Measurements from ENCODE around the gene F8.
"Not testable (repeated sequence)": the region's sequence is repeated elsewhere in the genome, so short reads cannot be mapped to it uniquely, and the experiment has no call there.

F8 gene

DNA sequence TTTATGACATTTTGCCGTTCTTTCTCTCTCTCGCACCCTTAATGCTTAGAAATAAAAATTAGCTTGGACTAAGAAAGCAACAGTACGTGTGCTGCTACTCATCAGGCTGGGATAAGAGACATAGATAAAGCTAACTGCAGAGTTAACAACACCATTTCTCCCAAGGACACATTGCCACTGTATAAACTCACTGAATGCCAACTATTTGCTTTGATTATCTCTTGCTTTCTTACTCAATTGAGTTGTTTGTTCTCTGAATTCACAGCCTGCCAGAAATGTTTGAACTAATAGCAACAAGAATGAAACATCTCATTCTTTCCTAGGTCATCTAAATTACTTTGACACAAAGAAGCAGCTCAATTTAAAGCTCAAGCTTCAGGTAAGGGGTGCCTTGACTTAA lies 34.6 kb downstream of the F8 start:
- no CpG with 5 or more reads among the region's 3 CpGs for WGBS (ENCODE audit: insufficient coverage, insufficient read length)
- H3K4me3 ChIP-seq (ENCODE audit: low read length) = no peak overlapping the region
- no peaks in the 10 kb centered on the region for H3K27me3 ChIP-seq (ENCODE audit: control insufficient read depth, insufficient read depth, low read length)
- H3K27ac ChIP-seq (ENCODE audit: low read length) = no peak overlapping the region
- DNase-seq (ENCODE audit: low read depth, low spot score) = no peak
- no peaks in the 10 kb centered on the region for H3K4me1 ChIP-seq (ENCODE audit: control insufficient read depth, insufficient read depth, low read length)
- no peaks in the 10 kb centered on the region for H3K36me3 ChIP-seq (ENCODE audit: control insufficient read depth, insufficient read depth, low read length)
- no peaks in the 10 kb centered on the region for H3K9me3 ChIP-seq (ENCODE audit: control insufficient read depth, insufficient read depth, low read length)

DNA sequence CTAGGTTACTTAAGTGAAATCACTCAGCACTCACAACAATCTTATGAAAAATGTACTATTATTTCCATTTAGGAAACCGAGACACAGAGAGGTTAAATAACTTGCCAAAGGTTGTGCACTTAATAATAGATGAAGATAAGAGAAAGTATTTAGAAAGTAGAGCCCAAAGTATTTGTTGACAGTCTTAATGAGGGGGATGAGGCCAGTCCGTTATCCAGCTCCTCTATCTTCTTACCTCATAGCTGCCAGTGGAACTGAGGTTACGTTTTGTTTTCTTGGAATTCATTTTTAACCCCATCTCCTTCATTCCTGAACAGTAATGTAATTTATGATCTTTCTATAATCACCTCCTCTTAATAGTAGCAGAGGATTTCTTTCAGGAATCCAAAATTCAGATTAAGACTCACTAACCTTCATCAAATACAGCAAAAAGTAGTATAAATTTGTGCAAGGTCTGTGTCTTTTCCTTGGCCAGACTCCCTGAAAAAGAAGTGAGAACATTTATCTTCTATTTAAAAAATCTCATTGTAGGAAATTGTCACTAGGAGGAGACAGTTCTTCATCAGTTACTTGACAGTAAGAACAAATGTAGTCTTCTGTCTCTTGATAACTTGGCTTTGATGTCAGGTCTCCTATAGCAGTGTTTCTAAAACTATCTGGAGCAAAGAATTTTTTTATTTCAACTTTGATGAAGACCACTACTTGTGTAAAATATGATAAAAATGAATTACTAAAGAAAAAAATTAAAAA lies 35.5 kb downstream of the F8 start:
- Histone ChIP-seq H3K27me3 (ENCODE audit: control insufficient read depth, insufficient read depth, low read length) (no peaks in the 10 kb centered on the region), H3K9me3 (ENCODE audit: control insufficient read depth, insufficient read depth, low read length) (no peaks in the 10 kb centered on the region), H3K36me3 (ENCODE audit: control insufficient read depth, insufficient read depth, low read length) (no peaks in the 10 kb centered on the region), H3K4me1 (ENCODE audit: control insufficient read depth, insufficient read depth, low read length) (no peaks in the 10 kb centered on the region), H3K27ac (ENCODE audit: low read length) (no peak overlapping the region), H3K4me3 (ENCODE audit: low read length) (no peak overlapping the region)
- no peak for DNase-seq (ENCODE audit: low read depth, low spot score)
- no CpG with 5 or more reads among the region's 3 CpGs for WGBS (ENCODE audit: insufficient coverage, insufficient read length)

DNA sequence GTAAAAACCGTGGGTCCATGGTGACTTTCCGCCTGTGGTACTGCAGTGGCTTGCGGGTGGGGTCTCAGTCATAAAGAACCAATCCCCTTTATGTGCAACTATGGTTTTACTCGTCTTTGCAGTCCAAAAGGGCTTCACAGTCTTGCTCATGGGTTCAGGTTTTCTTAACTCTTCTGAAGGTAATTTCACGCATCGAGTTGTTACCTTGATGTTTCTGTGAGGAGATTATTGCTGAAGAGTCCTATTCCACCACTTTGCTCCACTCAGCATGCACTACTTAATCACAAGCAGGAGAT lies 41.5 kb downstream of the F8 start:
- H3K36me3 ChIP-seq (ENCODE audit: control insufficient read depth, insufficient read depth, low read length) = no peaks in the 10 kb centered on the region
- no peaks in the 10 kb centered on the region for H3K4me1 ChIP-seq (ENCODE audit: control insufficient read depth, insufficient read depth, low read length)
- no peak overlapping the region for H3K27ac ChIP-seq (ENCODE audit: low read length)
- DNase-seq (ENCODE audit: low read depth, low spot score) = no peak
- no peak overlapping the region for H3K4me3 ChIP-seq (ENCODE audit: low read length)
- no peaks in the 10 kb centered on the region for H3K9me3 ChIP-seq (ENCODE audit: control insufficient read depth, insufficient read depth, low read length)
- no CpG with 5 or more reads among the region's 6 CpGs for WGBS (ENCODE audit: insufficient coverage, insufficient read length)
- no peaks in the 10 kb centered on the region for H3K27me3 ChIP-seq (ENCODE audit: control insufficient read depth, insufficient read depth, low read length)

DNA sequence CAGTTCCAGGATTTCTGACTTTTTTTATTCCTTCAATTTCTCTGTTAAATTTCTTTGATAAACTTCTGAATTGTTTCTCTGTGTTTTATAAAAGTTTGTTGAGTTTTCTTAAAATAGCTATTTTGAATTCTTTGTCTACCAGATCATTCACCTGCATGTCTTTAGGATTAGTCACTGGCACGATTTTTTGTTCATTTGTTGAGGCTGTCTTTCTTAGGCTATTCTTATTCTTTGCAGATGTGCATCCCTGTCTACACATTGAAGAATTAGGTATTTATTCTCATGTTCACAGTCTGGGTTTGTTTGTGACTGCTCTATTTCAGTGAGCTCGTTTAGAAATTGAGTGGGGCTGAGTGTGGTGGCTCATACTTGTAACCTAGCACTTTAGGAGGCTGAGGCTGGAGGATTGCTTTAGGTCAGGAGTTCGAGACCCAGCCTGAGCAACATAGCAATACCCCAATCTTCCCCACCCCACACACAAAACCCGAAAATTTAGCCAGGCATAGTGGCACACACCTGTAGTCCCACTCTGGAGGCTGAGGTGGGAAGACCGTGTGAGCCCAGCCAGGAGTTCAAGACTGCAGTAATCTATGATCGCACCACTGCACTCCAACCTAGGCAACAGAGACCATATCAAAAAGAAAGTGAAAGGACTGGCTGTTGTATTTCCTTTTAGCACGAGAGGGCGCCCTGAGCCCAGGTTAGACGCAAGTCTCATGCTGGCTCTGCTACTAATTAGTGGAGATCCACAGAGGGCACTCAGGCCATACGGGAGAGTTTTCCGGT lies 42.0 kb downstream of the F8 start:
- peak; percentile 22 for DNase-seq (ENCODE audit: low read depth, low spot score)
- H3K27ac ChIP-seq (ENCODE audit: low read length) = no peak overlapping the region
- no peaks in the 10 kb centered on the region for H3K27me3 ChIP-seq (ENCODE audit: control insufficient read depth, insufficient read depth, low read length)
- no peaks in the 10 kb centered on the region for H3K4me1 ChIP-seq (ENCODE audit: control insufficient read depth, insufficient read depth, low read length)
- no peak overlapping the region for H3K4me3 ChIP-seq (ENCODE audit: low read length)
- no peaks in the 10 kb centered on the region for H3K36me3 ChIP-seq (ENCODE audit: control insufficient read depth, insufficient read depth, low read length)
- WGBS (ENCODE audit: insufficient coverage, insufficient read length) = no CpG with 5 or more reads among the region's 11 CpGs
- no peaks in the 10 kb centered on the region for H3K9me3 ChIP-seq (ENCODE audit: control insufficient read depth, insufficient read depth, low read length)

DNA sequence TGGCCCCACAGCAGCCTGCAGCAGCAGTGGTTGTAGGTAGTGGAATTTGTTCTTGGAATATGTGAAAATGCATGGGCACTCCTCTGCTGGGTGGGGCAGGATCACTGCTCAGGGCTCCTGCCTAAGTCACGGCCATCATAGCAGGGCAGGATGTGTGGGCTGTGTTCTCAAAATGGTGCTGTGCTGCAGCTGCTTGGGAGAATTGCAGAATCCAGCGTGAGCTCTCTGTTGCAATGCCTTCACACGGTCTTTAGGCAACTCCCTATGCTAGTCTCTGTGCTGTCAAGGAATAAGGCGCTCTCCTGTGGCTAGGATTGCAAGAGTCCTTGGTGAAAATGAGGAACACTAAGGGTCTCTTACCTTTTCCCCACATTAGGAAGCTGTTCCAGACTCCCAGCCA lies 42.9 kb downstream of the F8 start:
- Histone ChIP-seq H3K9me3 (ENCODE audit: control insufficient read depth, insufficient read depth, low read length) (no peaks in the 10 kb centered on the region), H3K27ac (ENCODE audit: low read length) (no peak overlapping the region), H3K4me1 (ENCODE audit: control insufficient read depth, insufficient read depth, low read length) (no peaks in the 10 kb centered on the region), H3K4me3 (ENCODE audit: low read length) (no peak overlapping the region), H3K27me3 (ENCODE audit: control insufficient read depth, insufficient read depth, low read length) (no peaks in the 10 kb centered on the region), H3K36me3 (ENCODE audit: control insufficient read depth, insufficient read depth, low read length) (no peaks in the 10 kb centered on the region)
- no CpG with 5 or more reads among the region's 4 CpGs for WGBS (ENCODE audit: insufficient coverage, insufficient read length)
- no peak for DNase-seq (ENCODE audit: low read depth, low spot score)

DNA sequence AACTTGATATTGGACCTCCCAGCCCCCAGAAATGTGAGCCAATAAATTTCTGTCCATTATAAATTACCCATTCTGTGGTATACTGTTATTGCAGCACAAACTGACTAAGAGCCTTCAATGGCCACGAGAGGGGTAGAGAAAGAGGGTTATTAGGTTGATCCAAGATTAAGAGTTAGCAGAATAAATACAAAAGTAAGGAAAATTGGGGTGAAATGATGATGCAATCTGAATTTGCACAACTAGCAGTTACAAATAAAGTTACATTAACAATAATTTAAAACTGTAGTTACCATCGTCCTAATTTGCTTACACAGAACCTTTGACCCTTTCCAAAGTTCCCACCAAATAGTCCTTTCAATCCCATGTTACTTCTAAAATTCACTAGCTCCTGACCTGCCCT lies 54.2 kb downstream of the F8 start:
- H3K36me3 ChIP-seq (ENCODE audit: control insufficient read depth, insufficient read depth, low read length) = no peaks in the 10 kb centered on the region
- no CpG with 5 or more reads among the region's 2 CpGs for WGBS (ENCODE audit: insufficient coverage, insufficient read length)
- no peak overlapping the region for H3K27ac ChIP-seq (ENCODE audit: low read length)
- no peaks in the 10 kb centered on the region for H3K4me1 ChIP-seq (ENCODE audit: control insufficient read depth, insufficient read depth, low read length)
- H3K27me3 ChIP-seq (ENCODE audit: control insufficient read depth, insufficient read depth, low read length) = no peaks in the 10 kb centered on the region
- H3K9me3 ChIP-seq (ENCODE audit: control insufficient read depth, insufficient read depth, low read length) = no peaks in the 10 kb centered on the region
- H3K4me3 ChIP-seq (ENCODE audit: low read length) = no peak overlapping the region
- DNase-seq (ENCODE audit: low read depth, low spot score) = no peak

DNA sequence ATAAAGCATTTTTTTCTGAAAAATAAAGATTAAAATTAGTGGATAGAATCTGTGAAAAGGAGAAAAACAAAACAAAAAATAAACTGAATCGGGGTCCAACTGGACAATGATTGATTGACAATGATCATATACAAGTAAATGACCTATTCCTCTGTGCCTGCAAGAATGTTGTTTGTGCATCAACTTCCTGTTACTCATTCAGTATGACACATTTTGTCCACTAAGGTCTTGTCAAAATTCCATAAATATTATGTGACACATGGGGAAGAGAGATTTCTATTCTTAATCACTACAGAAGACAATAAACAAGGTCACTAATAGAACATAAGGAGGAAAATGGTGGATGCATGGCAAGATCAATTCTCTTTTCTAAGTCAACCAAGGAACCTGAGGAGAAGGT lies 54.9 kb downstream of the F8 start:
- Histone ChIP-seq H3K9me3 (ENCODE audit: control insufficient read depth, insufficient read depth, low read length) (no peaks in the 10 kb centered on the region), H3K4me3 (ENCODE audit: low read length) (no peak overlapping the region), H3K27ac (ENCODE audit: low read length) (no peak overlapping the region), H3K27me3 (ENCODE audit: control insufficient read depth, insufficient read depth, low read length) (no peaks in the 10 kb centered on the region), H3K36me3 (ENCODE audit: control insufficient read depth, insufficient read depth, low read length) (no peaks in the 10 kb centered on the region), H3K4me1 (ENCODE audit: control insufficient read depth, insufficient read depth, low read length) (no peaks in the 10 kb centered on the region)
- no CpG with 5 or more reads among the region's 1 CpG for WGBS (ENCODE audit: insufficient coverage, insufficient read length)
- no peak for DNase-seq (ENCODE audit: low read depth, low spot score)

DNA sequence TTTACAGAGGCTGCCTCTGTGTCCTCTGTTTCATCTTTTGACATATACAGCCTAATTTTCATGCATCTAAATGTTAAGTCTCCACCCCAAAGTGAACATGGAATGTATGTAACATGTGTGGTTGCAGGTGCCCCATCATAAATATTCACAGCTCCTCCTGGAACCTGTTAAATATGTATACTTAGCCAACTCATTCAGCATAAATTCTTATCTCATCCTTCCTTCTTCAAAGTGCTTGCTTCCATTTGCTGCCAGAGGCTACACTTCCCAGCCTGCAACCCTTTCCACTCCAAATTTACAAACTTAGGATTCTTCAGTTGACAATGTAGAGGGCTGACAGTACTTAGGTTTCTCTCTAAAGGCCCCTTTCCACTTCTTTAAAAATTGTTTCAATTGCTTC lies 60.6 kb downstream of the F8 start:
- Histone ChIP-seq H3K27me3 (ENCODE audit: control insufficient read depth, insufficient read depth, low read length) (no peaks in the 10 kb centered on the region), H3K4me3 (ENCODE audit: low read length) (no peak overlapping the region), H3K36me3 (ENCODE audit: control insufficient read depth, insufficient read depth, low read length) (no peaks in the 10 kb centered on the region), H3K9me3 (ENCODE audit: control insufficient read depth, insufficient read depth, low read length) (no peaks in the 10 kb centered on the region), H3K27ac (ENCODE audit: low read length) (no peak overlapping the region), H3K4me1 (ENCODE audit: control insufficient read depth, insufficient read depth, low read length) (no peaks in the 10 kb centered on the region)
- no peak for DNase-seq (ENCODE audit: low read depth, low spot score)

DNA sequence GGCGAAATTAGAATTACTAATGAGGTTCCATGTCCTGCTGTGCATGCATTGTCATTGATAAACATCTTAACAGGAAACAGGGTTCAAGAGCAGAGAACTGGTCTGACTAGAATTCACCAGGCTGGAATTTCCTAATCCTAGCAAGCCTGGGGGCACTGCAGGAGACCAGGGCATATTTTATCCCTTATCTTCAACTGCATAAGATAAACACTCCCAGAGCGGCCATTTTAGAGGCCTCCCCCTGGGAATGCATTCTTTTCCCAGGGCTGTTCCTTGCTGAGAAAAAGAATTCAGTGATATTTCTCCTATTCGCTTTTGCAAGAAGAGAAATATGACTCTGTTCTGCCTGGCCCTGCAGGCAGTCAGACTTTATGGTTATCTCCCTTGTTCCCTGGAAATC lies 66.7 kb downstream of the F8 start:
- not testable (repeated sequence) for H3K36me3 ChIP-seq (ENCODE audit: control insufficient read depth, insufficient read depth, low read length); H3K4me3 ChIP-seq (ENCODE audit: low read length); H3K27me3 ChIP-seq (ENCODE audit: control insufficient read depth, insufficient read depth, low read length); H3K27ac ChIP-seq (ENCODE audit: low read length); H3K9me3 ChIP-seq (ENCODE audit: control insufficient read depth, insufficient read depth, low read length); DNase-seq (ENCODE audit: low read depth, low spot score); H3K4me1 ChIP-seq (ENCODE audit: control insufficient read depth, insufficient read depth, low read length)
- WGBS (ENCODE audit: insufficient coverage, insufficient read length) = no CpG with 5 or more reads among the region's 3 CpGs

DNA sequence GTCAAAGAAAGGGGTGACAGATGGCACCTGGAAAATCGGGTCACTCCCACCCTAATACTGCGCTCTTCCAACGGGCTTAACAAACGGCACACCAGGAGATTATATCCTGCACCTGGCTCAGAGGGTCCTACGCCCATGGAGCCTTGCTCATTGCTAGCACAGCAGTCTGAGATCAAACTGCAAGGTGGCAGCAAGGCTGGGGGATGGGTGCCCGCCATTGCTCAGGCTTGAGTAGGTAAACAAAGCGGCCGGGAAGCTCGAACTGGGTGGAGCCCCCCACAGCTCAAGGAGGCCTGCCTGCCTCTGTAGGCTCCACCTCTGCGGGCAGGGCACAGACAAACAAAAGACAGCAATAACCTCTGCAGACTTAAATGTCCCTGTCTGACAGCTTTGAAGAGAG lies 83.3 kb downstream of the F8 start:
- not testable (repeated sequence) for H3K4me1 ChIP-seq (ENCODE audit: control insufficient read depth, insufficient read depth, low read length); H3K9me3 ChIP-seq (ENCODE audit: control insufficient read depth, insufficient read depth, low read length); DNase-seq (ENCODE audit: low read depth, low spot score); H3K27ac ChIP-seq (ENCODE audit: low read length); H3K27me3 ChIP-seq (ENCODE audit: control insufficient read depth, insufficient read depth, low read length); H3K36me3 ChIP-seq (ENCODE audit: control insufficient read depth, insufficient read depth, low read length); H3K4me3 ChIP-seq (ENCODE audit: low read length)
- no CpG with 5 or more reads among the region's 10 CpGs for WGBS (ENCODE audit: insufficient coverage, insufficient read length)

DNA sequence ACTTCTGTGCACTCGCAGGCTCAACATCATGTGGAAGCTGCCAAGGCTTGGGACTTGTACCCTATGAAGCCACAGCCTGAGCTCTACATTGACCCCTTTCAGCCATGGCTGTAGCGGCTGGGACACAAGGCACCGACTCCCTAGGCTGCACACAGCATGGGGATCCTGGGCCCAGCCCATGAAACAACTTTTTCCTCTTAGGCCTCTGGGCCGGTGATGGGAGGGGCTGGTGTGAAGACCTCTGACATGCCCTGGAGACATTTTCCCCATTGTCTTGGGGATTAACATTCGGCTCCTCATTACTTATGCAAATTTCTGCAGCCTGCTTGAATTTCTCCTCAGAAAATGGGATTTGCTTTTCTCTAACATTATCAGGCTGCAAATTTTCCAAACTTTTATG lies 97.8 kb downstream of the F8 start:
- not testable (repeated sequence) for H3K4me1 ChIP-seq (ENCODE audit: control insufficient read depth, insufficient read depth, low read length); H3K4me3 ChIP-seq (ENCODE audit: low read length); H3K9me3 ChIP-seq (ENCODE audit: control insufficient read depth, insufficient read depth, low read length)

More for the DNA sequence above, 97.8 kb downstream of the F8 start:
- H3K36me3 ChIP-seq (ENCODE audit: control insufficient read depth, insufficient read depth, low read length); DNase-seq (ENCODE audit: low read depth, low spot score); H3K27ac ChIP-seq (ENCODE audit: low read length); H3K27me3 ChIP-seq (ENCODE audit: control insufficient read depth, insufficient read depth, low read length): not testable (repeated sequence)
- whole genome bisulfite sequencing (ENCODE audit: insufficient coverage, insufficient read length) = no CpG with 5 or more reads among the region's 5 CpGs
